ENCODE data around the gene CYP2F1. TPM values are rescaled to one million over a fixed set of nuclear protein-coding genes. Genes with fewer than 3 reads are reported as not detected.
A peak's percentile ranks its signal among the peaks of the same experiment; 100 is the strongest.

The CYP2F1 gene
- total and polyA plus RNA-seq, 9 of the 15 experiments (the other 6 are each of a cell fraction or from before 2014, with no cell fraction given), result 0.03 to 0.77 (median 0.18) TPM; not detected in 1

DNA sequence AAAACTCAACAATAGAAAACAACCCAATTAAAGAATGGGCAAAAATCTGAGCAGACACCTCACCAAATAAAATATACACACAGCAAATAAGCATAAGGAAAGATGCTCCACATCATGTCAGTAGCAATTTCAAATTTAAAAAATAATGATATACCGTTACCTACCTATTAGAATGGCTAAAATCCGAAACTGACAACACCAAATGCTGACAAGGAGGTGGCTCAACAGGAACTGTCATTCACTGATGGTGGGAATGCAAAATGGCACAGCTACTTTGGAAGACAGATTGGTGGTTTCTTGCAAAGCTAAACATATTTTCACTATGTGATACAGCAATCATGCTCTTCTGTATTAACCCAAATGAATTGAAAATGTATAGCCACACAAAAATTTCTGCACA is 16.9 kb upstream of the CYP2F1 start:
- no TSS peak for BruUV-seq (replicated peaks)
- ChIA-PET POLR2A (no interaction called here), CTCF (ENCODE audit: low intra/inter-chr PET ratio) (no interaction called here)
- no peak overlapping the region for H3K9ac ChIP-seq (ENCODE audit: insufficient read depth in 1 of 2, low read depth in 2 of 2, low read length in 2 of 2)
- intact Hi-C loops (cut with micrococcal nuclease), result no loop called here
- no peaks in the 10 kb centered on the region for H4K20me1 ChIP-seq (replicated peaks; ENCODE audit: control insufficient read depth, insufficient read depth, low read length)
- no peaks in the 10 kb centered on the region for H3K79me2 ChIP-seq (ENCODE audit: control insufficient read depth, insufficient read depth, low read length)
- TF ChIP-seq NCOA4 (IDR thresholded peaks at IDR 0.05; ENCODE audit: partially characterized antibody) (no peak), ZFP36 (IDR thresholded peaks at IDR 0.05; ENCODE audit: low read depth, low read length, partially characterized antibody) (peak; percentile 41), RBM25 (IDR thresholded peaks at IDR 0.05; ENCODE audit: low read depth, low read length, severe bottlenecking) (peak; percentile 61)
- H3K4me1 ChIP-seq (replicated peaks in 1 of 2; ENCODE audit: control insufficient read depth in 2 of 2, insufficient read depth in 2 of 2, low read length in 2 of 2), result peaks cover 0 to 2% of the 10 kb centered on the region in 2 experiments; a peak in 2 of 5 replicates
- no peak overlapping the region for H3K4me3 ChIP-seq
- H3K4me2 ChIP-seq (ENCODE audit: insufficient read depth, low read length), result no peak overlapping the region
- FAIRE-seq, result no peak
- no peaks in the 10 kb centered on the region for H3K9me3 ChIP-seq (replicated peaks; ENCODE audit: control insufficient read depth, insufficient read depth, low read depth, low read length)
- 0% methylated on average over 2 of the region's 2 CpGs for WGBS (ENCODE audit: insufficient coverage, low coverage, missing lambda C conversion rate)
- in situ Hi-C loops (cut with MboI), result no loop called here
- ATAC-seq, result no peak
- H2AFZ ChIP-seq (ENCODE audit: low read depth, low read length), result no peak overlapping the region
- no peaks in the 10 kb centered on the region for H3K36me3 ChIP-seq (ENCODE audit: control insufficient read depth, insufficient read depth, low read length)
- H3K9me1 ChIP-seq (ENCODE audit: control insufficient read depth, insufficient read depth, low read length), result no peaks in the 10 kb centered on the region
- DNase-seq (ENCODE audit: extremely low read depth in 1 of 4, low spot score in 3 of 4), result no peak
- H3K27me3 ChIP-seq (ENCODE audit: control insufficient read depth in 2 of 2, insufficient read depth in 2 of 2, low read length in 2 of 2), result peaks cover 0 to 26% of the 10 kb centered on the region in 2 experiments; a peak in 3 of 5 replicates
- H3K27ac ChIP-seq (ENCODE audit: extremely low read depth, low read depth, low read length), result no peak overlapping the region

DNA sequence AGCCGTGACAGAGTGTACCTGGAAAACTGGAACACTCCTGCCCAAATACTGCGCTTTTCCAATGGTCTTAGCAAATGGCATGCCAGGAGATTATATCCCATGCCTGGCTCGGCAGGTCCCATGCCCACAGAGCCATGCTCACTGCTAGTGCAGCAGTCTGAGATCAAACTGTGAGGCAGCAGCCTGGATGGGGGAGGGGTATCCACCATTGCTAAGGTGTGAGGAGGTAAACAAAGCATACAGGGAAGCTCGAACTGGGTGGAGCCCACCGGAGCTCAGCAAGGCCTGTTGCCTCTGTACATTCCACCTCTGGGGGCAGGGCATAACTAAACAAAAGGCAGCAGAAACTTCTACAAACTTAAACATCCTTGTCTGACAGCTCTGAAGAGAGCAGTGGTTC is 15.5 kb upstream of the CYP2F1 start:
- ATAC-seq, result no peak
- WGBS (ENCODE audit: insufficient coverage, low coverage, missing lambda C conversion rate), result 0% methylated on average over 5 of the region's 5 CpGs
- H3K27me3 ChIP-seq (ENCODE audit: control insufficient read depth in 2 of 2, insufficient read depth in 2 of 2, low read length in 2 of 2), result peaks cover 0 to 12% of the 10 kb centered on the region in 2 experiments; a peak in 3 of 5 replicates
- no peak for TF ChIP-seq SRSF1 (IDR thresholded peaks at IDR 0.05; ENCODE audit: low read depth, low read length)
- TF ChIP-seq JUN (IDR thresholded peaks at IDR 0.05; ENCODE audit: borderline replicate concordance, low read depth, low read length), result no peak
- no peak for TF ChIP-seq JUN (CRISPR knock-in tag; IDR thresholded peaks at IDR 0.05; ENCODE audit: borderline replicate concordance)
- no peak for TF ChIP-seq TARDBP (IDR thresholded peaks at IDR 0.05)
- TF ChIP-seq, protein P1, sequence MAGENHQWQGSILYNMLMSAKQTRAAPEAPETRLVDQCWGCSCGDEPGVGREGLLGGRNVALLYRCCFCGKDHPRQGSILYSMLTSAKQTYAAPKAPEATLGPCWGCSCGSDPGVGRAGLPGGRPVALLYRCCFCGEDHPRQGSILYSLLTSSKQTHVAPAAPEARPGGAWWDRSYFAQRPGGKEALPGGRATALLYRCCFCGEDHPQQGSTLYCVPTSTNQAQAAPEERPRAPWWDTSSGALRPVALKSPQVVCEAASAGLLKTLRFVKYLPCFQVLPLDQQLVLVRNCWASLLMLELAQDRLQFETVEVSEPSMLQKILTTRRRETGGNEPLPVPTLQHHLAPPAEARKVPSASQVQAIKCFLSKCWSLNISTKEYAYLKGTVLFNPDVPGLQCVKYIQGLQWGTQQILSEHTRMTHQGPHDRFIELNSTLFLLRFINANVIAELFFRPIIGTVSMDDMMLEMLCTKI (IDR thresholded peaks at IDR 0.05; ENCODE audit: partially characterized antibody), result no peak
- TF ChIP-seq, protein P2, sequence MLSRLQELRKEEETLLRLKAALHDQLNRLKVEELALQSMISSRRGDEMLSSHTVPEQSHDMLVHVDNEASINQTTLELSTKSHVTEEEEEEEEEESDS (CRISPR knock-in tag; IDR thresholded peaks at IDR 0.05), result no peak
- TF ChIP-seq RCOR1 (IDR thresholded peaks at IDR 0.05; ENCODE audit: borderline replicate concordance in 1 of 2, low read depth in 2 of 2, low read length in 2 of 2), result no peak
- TF ChIP-seq TAF9B (IDR thresholded peaks at IDR 0.05; ENCODE audit: partially characterized antibody), result no peak
- TF ChIP-seq, protein P3, sequence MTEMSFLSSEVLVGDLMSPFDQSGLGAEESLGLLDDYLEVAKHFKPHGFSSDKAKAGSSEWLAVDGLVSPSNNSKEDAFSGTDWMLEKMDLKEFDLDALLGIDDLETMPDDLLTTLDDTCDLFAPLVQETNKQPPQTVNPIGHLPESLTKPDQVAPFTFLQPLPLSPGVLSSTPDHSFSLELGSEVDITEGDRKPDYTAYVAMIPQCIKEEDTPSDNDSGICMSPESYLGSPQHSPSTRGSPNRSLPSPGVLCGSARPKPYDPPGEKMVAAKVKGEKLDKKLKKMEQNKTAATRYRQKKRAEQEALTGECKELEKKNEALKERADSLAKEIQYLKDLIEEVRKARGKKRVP (CRISPR knock-in tag; IDR thresholded peaks at IDR 0.05), result no peak
- no peak overlapping the region for H3K4me2 ChIP-seq (ENCODE audit: insufficient read depth, low read length)
- intact Hi-C loops (cut with micrococcal nuclease) (no loop called here), in situ Hi-C loops (cut with MboI) (no loop called here)
- no peak overlapping the region for H3K4me3 ChIP-seq
- no peaks in the 10 kb centered on the region for H3K9me1 ChIP-seq (ENCODE audit: control insufficient read depth, insufficient read depth, low read length)
- H2AFZ ChIP-seq (ENCODE audit: low read depth, low read length), result no peak overlapping the region
- H3K36me3 ChIP-seq (ENCODE audit: control insufficient read depth, insufficient read depth, low read length), result no peaks in the 10 kb centered on the region
- H3K9me3 ChIP-seq (replicated peaks; ENCODE audit: control insufficient read depth, insufficient read depth, low read depth, low read length), result no peaks in the 10 kb centered on the region
- H3K9ac ChIP-seq (ENCODE audit: insufficient read depth in 1 of 2, low read depth in 2 of 2, low read length in 2 of 2), result no peak overlapping the region
- peaks cover 0 to 2% of the 10 kb centered on the region in 2 experiments; a peak in 2 of 5 replicates for H3K4me1 ChIP-seq (replicated peaks in 1 of 2; ENCODE audit: control insufficient read depth in 2 of 2, insufficient read depth in 2 of 2, low read length in 2 of 2)
- DNase-seq (ENCODE audit: extremely low read depth in 1 of 4, low spot score in 3 of 4), result no peak
- H3K79me2 ChIP-seq (ENCODE audit: control insufficient read depth, insufficient read depth, low read length), result no peaks in the 10 kb centered on the region
- H4K20me1 ChIP-seq (replicated peaks; ENCODE audit: control insufficient read depth, insufficient read depth, low read length), result no peaks in the 10 kb centered on the region
- CTCF ChIA-PET (ENCODE audit: low intra/inter-chr PET ratio), result no interaction called here
- H3K27ac ChIP-seq (ENCODE audit: extremely low read depth, low read depth, low read length), result no peak overlapping the region
- POLR2A ChIA-PET, result interaction anchor here (1.7 kb wide), 1 partner anchor 16 kb away, joined by 4 read pairs; no protein-coding TSS in a partner anchor
- FAIRE-seq, result no peak
- no TSS peak for BruUV-seq (replicated peaks)
